IMR-90 (cell line): ENCODE results near the gene PPM1M. TPM values are rescaled to one million over a fixed set of nuclear protein-coding genes. Genes with fewer than 3 reads are reported as not detected.
A peak's percentile ranks its signal among the peaks of the same experiment; 100 is the strongest.

Source experiments
- ATAC-seq: fragments of 200-7000 bp; cut with Tn5 transposase; 2 replicates; pipeline ENCODE4 v1.9.1; 2020; ENCODE audit warnings: low read depth, mild to moderate bottlenecking, moderate library complexity
- BruUV-seq: library from RNA; stranded (reverse); fragments of 400-500 nt; replicated peaks from 2 replicates; lab custom pipeline; 2021; lab: Mats Ljungman, UMichigan
- CTCF ChIA-PET: fragments of 300-600 bp; formaldehyde crosslinking; extraction: SDS; loops from one replicate; lab custom pipeline; 2021; ENCODE audit warnings: antibody characterized with exemption; lab: Yijun Ruan, JAX
- POLR2A ChIA-PET: fragments of 300-600 bp; sonication (Branson Sonifier 250); formaldehyde crosslinking; loops from one replicate; lab custom pipeline; 2022; ENCODE audit warnings: antibody characterized with exemption; ENCODE audit not compliant: unreplicated experiment; lab: Charles Lee
- DNase-seq: peaks from one replicate; pipeline ENCODE4 v3.0.0; 2013
- H2AFZ ChIP-seq: replicated peaks from 2 replicates; pipeline ENCODE3; 2013; ENCODE audit warnings: low read length, mild to moderate bottlenecking; ENCODE audit not compliant: poor library complexity
- H2AK5ac ChIP-seq: 2 replicates; pipeline ENCODE4 v1.6.1; 2013; ENCODE audit warnings: low read depth, low read length, inconsistent platforms
- H2AK9ac ChIP-seq: replicated peaks from 2 replicates; pipeline ENCODE3; 2013; ENCODE audit warnings: mild to moderate bottlenecking, low read depth, low read length, moderate library complexity; ENCODE audit not compliant: poor library complexity
- H2BK120ac ChIP-seq: 2 replicates; pipeline ENCODE4 v1.6.1; 2013; ENCODE audit warnings: low read depth, low read length, inconsistent platforms
- H2BK15ac ChIP-seq: 3 replicates; pipeline ENCODE4 v1.6.1; 2013; ENCODE audit warnings: low read depth, low read length, inconsistent platforms
- H2BK20ac ChIP-seq: 2 replicates; pipeline ENCODE4 v1.6.1; 2013; ENCODE audit warnings: low read depth, mild to moderate bottlenecking, inconsistent platforms, low read length, moderate library complexity
- H2BK5ac ChIP-seq: 2 replicates; pipeline ENCODE4 v1.6.1; 2013; ENCODE audit warnings: mild to moderate bottlenecking, low read depth, low read length, inconsistent platforms; ENCODE audit not compliant: poor library complexity, severe bottlenecking
- H3K14ac ChIP-seq: replicated peaks from 2 replicates; pipeline ENCODE4 v1.6.1; 2013; ENCODE audit warnings: low read depth, low read length, inconsistent platforms
- H3K18ac ChIP-seq: 2 replicates; pipeline ENCODE4 v1.6.1; 2013; ENCODE audit warnings: low read depth, low read length, control low read depth
- H3K23ac ChIP-seq: 2 replicates; pipeline ENCODE4 v1.6.1; 2013; ENCODE audit warnings: low read depth, low read length, inconsistent platforms
- H3K27ac ChIP-seq: 2 replicates; pipeline ENCODE4 v1.5.1; 2013; ENCODE audit warnings: mild to moderate bottlenecking, control low read depth, low read length; ENCODE audit not compliant: insufficient read depth
- H3K27me3 ChIP-seq: 2 replicates; pipeline ENCODE4 v1.6.1; 2013; ENCODE audit warnings: low read length; ENCODE audit not compliant: control insufficient read depth, insufficient read depth
- H3K36me3 ChIP-seq: 2 replicates; pipeline ENCODE4 v1.6.1; 2013; ENCODE audit warnings: low read length, mixed read lengths; ENCODE audit not compliant: control insufficient read depth, insufficient read depth
- H3K4ac ChIP-seq: 2 replicates; pipeline ENCODE4 v1.6.1; 2013; ENCODE audit warnings: low read depth, low read length, inconsistent platforms
- H3K4me1 ChIP-seq: 2 replicates; pipeline ENCODE4 v1.6.1; 2013; ENCODE audit warnings: low read length, mixed read lengths; ENCODE audit not compliant: control insufficient read depth, insufficient read depth
- H3K4me2 ChIP-seq: 2 replicates; pipeline ENCODE4 v1.6.1; 2013; ENCODE audit warnings: low read depth, mild to moderate bottlenecking, control low read depth, low read length, moderate library complexity
- H3K4me3 ChIP-seq: 2 replicates; pipeline ENCODE4 v1.5.1; 2013; ENCODE audit warnings: low read depth, mild to moderate bottlenecking, control low read depth, low read length, moderate library complexity; ENCODE audit not compliant: insufficient read depth
- H3K56ac ChIP-seq: 2 replicates; pipeline ENCODE4 v1.6.1; 2013; ENCODE audit warnings: low read length, inconsistent platforms; ENCODE audit not compliant: insufficient read depth; ENCODE audit errors: extremely low read depth
- H3K79me1 ChIP-seq, 2 experiments: 2 replicates each; pipeline ENCODE4 v1.6.1; 2013; ENCODE audit warnings: low read length in 2 of 2, inconsistent platforms in 1 of 2, low read depth in 1 of 2
- H3K9ac ChIP-seq: 2 replicates; pipeline ENCODE4 v1.6.1; 2013; ENCODE audit warnings: low read depth, low read length, control low read depth
- H3K9me1 ChIP-seq: 2 replicates; pipeline ENCODE4 v1.6.1; 2013; ENCODE audit warnings: low read length, inconsistent platforms; ENCODE audit not compliant: insufficient read depth
- H3K9me3 ChIP-seq: 2 replicates; pipeline ENCODE4 v1.6.1; 2013; ENCODE audit warnings: low read length; ENCODE audit not compliant: control insufficient read depth, insufficient read depth
- H4K20me1 ChIP-seq: 2 replicates; pipeline ENCODE4 v1.6.1; 2013; ENCODE audit warnings: low read length, inconsistent platforms; ENCODE audit not compliant: insufficient read depth
- H4K5ac ChIP-seq: 2 replicates; pipeline ENCODE4 v1.6.1; 2013; ENCODE audit warnings: mild to moderate bottlenecking, low read depth, low read length, control low read depth
- H4K8ac ChIP-seq, 2 experiments: 2 replicates each; pipeline ENCODE4 v1.6.1; 2013; ENCODE audit warnings: low read depth in 2 of 2, low read length in 2 of 2, control low read depth in 1 of 2, inconsistent platforms in 1 of 2
- H4K91ac ChIP-seq: 2 replicates; pipeline ENCODE4 v1.6.1; 2013; ENCODE audit warnings: low read depth, low read length, inconsistent platforms; ENCODE audit not compliant: insufficient read depth
- CEBPB ChIP-seq: IDR thresholded peaks from 2 replicates; pipeline ENCODE4 v1.6.1; 2012; ENCODE audit warnings: low read depth, low read length, improper control_type of control experiment
- FOS ChIP-seq: fragments of 150-350 bp; IDR thresholded peaks from 2 replicates; pipeline ENCODE4 v1.6.1; 2016; ENCODE audit warnings: low read depth, low read length
- MAFK ChIP-seq: IDR thresholded peaks from 2 replicates; pipeline ENCODE4 v1.6.1; 2012; ENCODE audit warnings: low read depth, low read length, improper control_type of control experiment
- MAZ ChIP-seq: IDR thresholded peaks from 2 replicates; pipeline ENCODE4 v1.6.1; 2012; ENCODE audit warnings: low read depth, mild to moderate bottlenecking, low read length, improper control_type of control experiment, moderate library complexity, borderline replicate concordance
- MXI1 ChIP-seq: IDR thresholded peaks from 2 replicates; pipeline ENCODE4 v1.6.1; 2012; ENCODE audit warnings: low read depth, mild to moderate bottlenecking, low read length, moderate library complexity, borderline replicate concordance
- NFE2L2 ChIP-seq: fragments of 150-350 bp; IDR thresholded peaks from 2 replicates; pipeline ENCODE4 v1.6.1; 2016; ENCODE audit warnings: low read depth, mild to moderate bottlenecking, low read length
- WGBS, 2 experiments: methylation state at CpG; one replicate each; pipeline versions ENCODE4 v1.1.5 to v1.1.7; 2013; ENCODE audit warnings: missing lambda C conversion rate in 2 of 2; ENCODE audit not compliant: insufficient read length in 1 of 2; ENCODE audit errors: extremely low coverage in 2 of 2; 5-methylcytosine and 5-hydroxymethylcytosine counted together
- dilution Hi-C: fragments of 300-500 bp; cut with HindIII; formaldehyde crosslinking; loops from one replicate; pipeline ENCODE4 v1.14.3; 2018; ENCODE audit warnings: low sequenced_read_pairs; ENCODE audit not compliant: unreplicated experiment
- in situ Hi-C: fragments of 300-500 bp; cut with MboI; formaldehyde crosslinking; loops from 3 replicates; pipeline ENCODE4 v1.14.3; 2019; ENCODE audit warnings: low sequenced_read_pairs, inconsistent platforms, mixed read lengths
- intact Hi-C: fragments of 100-400 bp; cut with micrococcal nuclease; formaldehyde crosslinking; loops from 2 replicates; pipeline ENCODE4 v1.10.0; 2022
- polyA plus RNA-seq, 3 experiments: library from polyadenylated mRNA; depleted of rRNA; stranded (reverse); fragments of >200 nt; gene quantifications; 2 replicates each; pipeline ENCODE4 v1.2.3, GENCODE V29; 2012; ENCODE audit warnings: low replicate concordance in 1 of 3
- total RNA-seq: library from RNA; depleted of rRNA; stranded (reverse); fragments of >200 nt; gene quantifications from 2 replicates; pipeline ENCODE4 v1.2.3, GENCODE V29; 2012
- TF ChIP-seq, protein P1 (sequence below): fragments of 150-350 bp; IDR thresholded peaks from 2 replicates; pipeline ENCODE4 v1.6.1; 2016; ENCODE audit warnings: low read depth, mild to moderate bottlenecking, low read length, moderate library complexity, borderline replicate concordance
- TF ChIP-seq, protein P2 (sequence below): conservative IDR thresholded peaks from 2 replicates; pipeline ENCODE4 v1.5.1; 2012; ENCODE audit warnings: mild to moderate bottlenecking, low read depth, low read length, improper control_type of control experiment

The PPM1M gene
- total and polyA plus RNA-seq, 2 of the 4 experiments (the other 2 are of a cell fraction): 12.2 to 18.1 TPM

DNA sequence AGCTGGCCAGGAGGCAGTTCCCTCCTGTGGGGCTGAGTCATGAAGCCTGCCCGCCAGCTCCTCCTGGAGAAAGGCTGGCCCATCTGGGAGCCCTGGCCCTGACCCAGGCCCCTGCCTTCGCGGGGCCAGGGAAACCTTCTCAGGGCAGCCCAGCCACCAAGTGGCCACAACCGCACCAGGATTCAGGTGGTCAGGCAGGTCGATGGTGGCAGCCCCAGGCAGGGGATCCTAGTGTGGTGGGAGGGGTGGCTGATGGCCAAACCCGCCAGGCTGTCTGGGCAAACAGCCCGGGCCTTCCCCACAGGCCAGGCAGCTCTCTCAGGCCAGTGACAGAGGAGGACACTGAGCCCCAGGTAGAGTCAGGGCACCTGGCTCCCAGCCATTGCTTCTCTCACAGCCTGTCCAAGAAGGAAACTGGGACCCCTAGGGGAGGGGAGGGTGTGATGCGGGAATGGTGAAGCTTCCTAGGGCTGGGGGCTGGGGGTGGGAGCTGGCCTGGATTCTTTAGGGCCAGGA, 7.8 kb upstream of the PPM1M start:
- ChIA-PET POLR2A (interaction anchor here (0.6 kb wide), 1 partner anchor 14 kb away, joined by 3 read pairs; no protein-coding TSS in a partner anchor), CTCF (interaction anchor here (0.6 to 2.0 kb wide), 4 partner anchors 12 to 174 kb away, joined by 3 to 8 read pairs (median 4); partner anchors contain the start of gene TLR9)
- peaks cover 25% of the 10 kb centered on the region for H3K4me1 ChIP-seq
- peak overlapping the region; percentile 95 for H3K4me2 ChIP-seq
- H2BK5ac ChIP-seq: peak overlapping the region; percentile 92
- peaks cover 14 to 78% of the 10 kb centered on the region in 2 experiments for H3K79me1 ChIP-seq
- H3K4me3 ChIP-seq: peak overlapping the region; percentile 83
- WGBS, 2 experiments: 0% methylated on average over 1 of the region's 8 CpGs; no CpG with 5 or more reads in 1 of the 2 experiments
- BruUV-seq: no TSS peak
- H2BK15ac ChIP-seq: no peak overlapping the region
- H3K27ac ChIP-seq: peak overlapping the region; percentile 87
- peak overlapping the region; percentile 20 to 95; a peak in 3 of 4 replicates for H4K8ac ChIP-seq
- H2AFZ ChIP-seq: peak overlapping the region; percentile 84
- in situ Hi-C loops (no loop called here), dilution Hi-C loops (no loop called here), intact Hi-C loops (loop anchor here (5.0 kb wide), 1 partner anchor 40 kb away; the partner anchor contains the start of gene WDR82)
- H2BK20ac ChIP-seq: no peak overlapping the region
- peak overlapping the region; percentile 92 for H3K9ac ChIP-seq
- peak overlapping the region; percentile 88 for H3K4ac ChIP-seq
- DNase-seq (peak; percentile 89), ATAC-seq (peak; percentile 71)
- peak overlapping the region; percentile 51; the same call in 1 of the 2 replicates for H2BK120ac ChIP-seq
- H3K14ac ChIP-seq: peak overlapping the region; percentile 98
- TF ChIP-seq MXI1 (peak; percentile 53; the same call in 1 of the 2 replicates), MAZ (peak; percentile 69; the same call in 1 of the 2 replicates), FOS (peak; percentile 63; the same call in 1 of the 2 replicates), CEBPB (no peak), NFE2L2 (peak; percentile 43; the same call in 1 of the 2 replicates), MAFK (no peak)
- TF ChIP-seq, protein P1, sequence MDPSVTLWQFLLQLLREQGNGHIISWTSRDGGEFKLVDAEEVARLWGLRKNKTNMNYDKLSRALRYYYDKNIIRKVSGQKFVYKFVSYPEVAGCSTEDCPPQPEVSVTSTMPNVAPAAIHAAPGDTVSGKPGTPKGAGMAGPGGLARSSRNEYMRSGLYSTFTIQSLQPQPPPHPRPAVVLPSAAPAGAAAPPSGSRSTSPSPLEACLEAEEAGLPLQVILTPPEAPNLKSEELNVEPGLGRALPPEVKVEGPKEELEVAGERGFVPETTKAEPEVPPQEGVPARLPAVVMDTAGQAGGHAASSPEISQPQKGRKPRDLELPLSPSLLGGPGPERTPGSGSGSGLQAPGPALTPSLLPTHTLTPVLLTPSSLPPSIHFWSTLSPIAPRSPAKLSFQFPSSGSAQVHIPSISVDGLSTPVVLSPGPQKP: no peak
- TF ChIP-seq, protein P2, sequence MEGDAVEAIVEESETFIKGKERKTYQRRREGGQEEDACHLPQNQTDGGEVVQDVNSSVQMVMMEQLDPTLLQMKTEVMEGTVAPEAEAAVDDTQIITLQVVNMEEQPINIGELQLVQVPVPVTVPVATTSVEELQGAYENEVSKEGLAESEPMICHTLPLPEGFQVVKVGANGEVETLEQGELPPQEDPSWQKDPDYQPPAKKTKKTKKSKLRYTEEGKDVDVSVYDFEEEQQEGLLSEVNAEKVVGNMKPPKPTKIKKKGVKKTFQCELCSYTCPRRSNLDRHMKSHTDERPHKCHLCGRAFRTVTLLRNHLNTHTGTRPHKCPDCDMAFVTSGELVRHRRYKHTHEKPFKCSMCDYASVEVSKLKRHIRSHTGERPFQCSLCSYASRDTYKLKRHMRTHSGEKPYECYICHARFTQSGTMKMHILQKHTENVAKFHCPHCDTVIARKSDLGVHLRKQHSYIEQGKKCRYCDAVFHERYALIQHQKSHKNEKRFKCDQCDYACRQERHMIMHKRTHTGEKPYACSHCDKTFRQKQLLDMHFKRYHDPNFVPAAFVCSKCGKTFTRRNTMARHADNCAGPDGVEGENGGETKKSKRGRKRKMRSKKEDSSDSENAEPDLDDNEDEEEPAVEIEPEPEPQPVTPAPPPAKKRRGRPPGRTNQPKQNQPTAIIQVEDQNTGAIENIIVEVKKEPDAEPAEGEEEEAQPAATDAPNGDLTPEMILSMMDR: no peak
- no peak overlapping the region; the same call in 1 of the 2 replicates for H3K18ac ChIP-seq
- H3K9me3 ChIP-seq: no peaks in the 10 kb centered on the region
- H3K36me3 ChIP-seq: peaks cover 19% of the 10 kb centered on the region; the same call in 1 of the 2 replicates
- H2AK5ac ChIP-seq: peak overlapping the region; percentile 100
- H2AK9ac ChIP-seq: peak overlapping the region; percentile 100
- H3K27me3 ChIP-seq: no peaks in the 10 kb centered on the region
- peak overlapping the region; percentile 91 for H4K91ac ChIP-seq
- peak overlapping the region; percentile 96; the same call in 1 of the 2 replicates for H3K23ac ChIP-seq
- H4K20me1 ChIP-seq: peaks cover 34% of the 10 kb centered on the region
- no peak overlapping the region for H4K5ac ChIP-seq
- H3K56ac ChIP-seq: peak overlapping the region; percentile 10; the same call in 1 of the 2 replicates
- peaks cover 28% of the 10 kb centered on the region for H3K9me1 ChIP-seq
